ENCODE data around the gene TSPAN18.

The TSPAN18 gene

DNA sequence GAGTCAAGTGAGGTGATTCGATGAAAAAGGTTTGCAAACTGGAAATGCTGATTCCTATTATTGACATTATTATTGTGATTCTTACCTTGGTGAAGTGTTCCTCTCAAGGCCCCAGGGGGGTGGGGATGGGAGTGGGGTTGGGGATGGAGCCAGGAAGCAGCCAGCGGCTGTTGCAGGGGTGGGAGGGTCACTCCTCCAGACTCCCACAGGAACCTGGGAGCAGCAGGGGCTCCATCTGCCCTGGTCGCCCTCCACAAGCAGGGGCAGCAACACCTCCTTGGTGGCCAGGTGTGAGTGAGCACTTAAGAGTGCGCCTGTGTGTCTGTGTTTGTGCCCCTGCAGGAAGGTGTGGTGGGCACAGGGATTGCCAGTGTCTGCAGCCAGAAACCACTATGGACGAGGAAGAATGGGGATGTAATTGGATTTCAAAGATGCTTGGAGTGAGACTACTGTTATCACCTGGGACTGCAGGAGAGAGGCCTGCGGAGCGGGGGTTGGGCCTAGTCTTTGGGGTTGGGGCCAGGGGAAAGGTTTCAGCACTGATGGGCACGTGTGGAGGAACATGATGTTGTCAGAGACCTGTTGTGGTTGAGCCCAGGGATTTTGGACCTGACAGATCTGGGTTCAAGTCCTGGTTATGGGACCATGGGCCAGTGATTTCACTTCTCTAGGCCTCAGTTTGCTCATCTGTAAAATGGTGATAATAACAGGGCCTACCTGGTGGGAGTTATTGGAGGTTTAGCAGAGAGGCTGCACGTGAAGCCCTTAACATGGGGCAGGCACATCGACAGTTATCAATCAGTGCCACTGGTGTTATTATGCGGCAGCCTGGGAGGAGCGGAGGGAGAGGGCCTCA is 227.5 kb downstream of the TSPAN18 start:
- no peak for DNase-seq (ENCODE audit: low read depth)
- TF ChIP-seq, protein P1, sequence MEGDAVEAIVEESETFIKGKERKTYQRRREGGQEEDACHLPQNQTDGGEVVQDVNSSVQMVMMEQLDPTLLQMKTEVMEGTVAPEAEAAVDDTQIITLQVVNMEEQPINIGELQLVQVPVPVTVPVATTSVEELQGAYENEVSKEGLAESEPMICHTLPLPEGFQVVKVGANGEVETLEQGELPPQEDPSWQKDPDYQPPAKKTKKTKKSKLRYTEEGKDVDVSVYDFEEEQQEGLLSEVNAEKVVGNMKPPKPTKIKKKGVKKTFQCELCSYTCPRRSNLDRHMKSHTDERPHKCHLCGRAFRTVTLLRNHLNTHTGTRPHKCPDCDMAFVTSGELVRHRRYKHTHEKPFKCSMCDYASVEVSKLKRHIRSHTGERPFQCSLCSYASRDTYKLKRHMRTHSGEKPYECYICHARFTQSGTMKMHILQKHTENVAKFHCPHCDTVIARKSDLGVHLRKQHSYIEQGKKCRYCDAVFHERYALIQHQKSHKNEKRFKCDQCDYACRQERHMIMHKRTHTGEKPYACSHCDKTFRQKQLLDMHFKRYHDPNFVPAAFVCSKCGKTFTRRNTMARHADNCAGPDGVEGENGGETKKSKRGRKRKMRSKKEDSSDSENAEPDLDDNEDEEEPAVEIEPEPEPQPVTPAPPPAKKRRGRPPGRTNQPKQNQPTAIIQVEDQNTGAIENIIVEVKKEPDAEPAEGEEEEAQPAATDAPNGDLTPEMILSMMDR (IDR thresholded peaks at IDR 0.05; ENCODE audit: insufficient read depth, low read depth, low read length, missing control alignments): no peak
- no peak overlapping the region for H3K4me3 ChIP-seq (ENCODE audit: low read depth, low read length)

- no peak overlapping the region for H3K4me3 ChIP-seq (ENCODE audit: low read depth, low read length)
- DNase-seq (ENCODE audit: low read depth): no peak
- TF ChIP-seq, protein P1 (IDR thresholded peaks at IDR 0.05; ENCODE audit: insufficient read depth, low read depth, low read length, missing control alignments): no peak
Measured at GRCh38 chr11:44955015-44955738, 228.4 kb downstream of the TSPAN18 start.

- H3K4me3 ChIP-seq (ENCODE audit: low read depth, low read length): no peak overlapping the region
- TF ChIP-seq, protein P1 (IDR thresholded peaks at IDR 0.05; ENCODE audit: insufficient read depth, low read depth, low read length, missing control alignments): no peak
- no peak for DNase-seq (ENCODE audit: low read depth)
Measured at GRCh38 chr11:44957040-44957515, 230.3 kb downstream of the TSPAN18 start.

DNA sequence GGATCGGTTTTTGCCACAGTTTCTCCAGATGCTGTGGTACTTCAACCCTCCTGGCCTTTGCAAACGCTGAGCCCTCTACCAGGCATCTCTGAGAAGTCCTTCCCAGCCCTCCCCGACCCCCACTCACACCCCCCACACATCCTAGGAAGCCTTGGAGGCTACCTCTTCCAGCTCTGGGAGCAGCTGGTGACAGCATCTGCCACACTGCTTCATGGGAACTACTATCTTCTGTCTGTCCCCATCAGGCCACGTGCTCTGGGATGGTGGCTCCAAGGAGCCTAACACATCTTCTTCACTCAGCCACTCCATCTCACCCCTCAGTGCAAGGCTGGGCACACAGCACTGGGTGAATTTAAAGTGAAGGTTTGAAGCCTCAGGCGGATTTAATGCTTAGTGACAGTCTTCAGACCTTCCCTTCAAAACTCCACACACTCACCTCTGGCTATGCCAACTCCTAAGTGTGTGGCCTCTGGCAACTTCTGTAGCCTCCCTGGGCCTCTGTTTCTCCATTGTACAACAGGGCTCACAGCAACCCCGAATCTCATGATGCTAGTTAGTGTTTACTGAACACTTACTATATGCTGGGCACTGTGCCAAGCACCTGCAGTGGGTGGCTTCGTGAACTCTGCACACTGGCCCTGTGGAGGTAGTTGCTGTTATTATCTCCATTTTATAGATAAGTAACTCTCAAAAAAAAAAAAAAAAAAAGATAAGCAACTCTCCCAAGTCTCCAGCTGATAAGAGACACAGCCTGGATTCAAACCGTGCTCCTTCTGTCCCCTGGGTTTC is 231.2 kb downstream of the TSPAN18 start:
- no peak overlapping the region for H3K4me3 ChIP-seq (ENCODE audit: low read depth, low read length)
- TF ChIP-seq, protein P1 (IDR thresholded peaks at IDR 0.05; ENCODE audit: insufficient read depth, low read depth, low read length, missing control alignments): no peak
- DNase-seq (ENCODE audit: low read depth): no peak

GRCh38 chr11:44959064-44959463 is 232.3 kb downstream of the TSPAN18 start:
- H3K4me3 ChIP-seq (ENCODE audit: low read depth, low read length): no peak overlapping the region
- DNase-seq (ENCODE audit: low read depth): no peak
- TF ChIP-seq, protein P1 (IDR thresholded peaks at IDR 0.05; ENCODE audit: insufficient read depth, low read depth, low read length, missing control alignments): no peak

- H3K4me3 ChIP-seq (ENCODE audit: low read depth, low read length): no peak overlapping the region
Measured at GRCh38 chr11:44960200-44960845, 233.6 kb downstream of the TSPAN18 start.

More at GRCh38 chr11:44960200-44960845, 233.6 kb downstream of the TSPAN18 start:
- DNase-seq (ENCODE audit: low read depth): no peak
- TF ChIP-seq, protein P1 (IDR thresholded peaks at IDR 0.05; ENCODE audit: insufficient read depth, low read depth, low read length, missing control alignments): no peak

Data from GM12865 (cell line).